Hepatocyte (in vitro differentiated cells): ENCODE measurements around the gene LIMS2.

Source experiments
- CTCF ChIP-seq: fragments of 200-600 bp; sonication (generic); IDR thresholded peaks from 2 replicates; pipeline ENCODE4 v1.5.1; 2016; ENCODE audit warnings: antibody characterized with exemption, mild to moderate bottlenecking; ENCODE audit not compliant: poor library complexity
- EZH2 ChIP-seq: fragments of 200-600 bp; sonication (generic); IDR thresholded peaks from 2 replicates; pipeline ENCODE4 v1.6.1; 2016; ENCODE audit warnings: antibody characterized with exemption, mild to moderate bottlenecking, borderline replicate concordance
- EZH2phosphoT487 ChIP-seq: fragments of 200-600 bp; sonication (generic); IDR thresholded peaks from one replicate; pipeline ENCODE4 v1.6.1; 2018; ENCODE audit warnings: antibody characterized with exemption, mild to moderate bottlenecking, low read depth, moderate library complexity; ENCODE audit not compliant: unreplicated experiment, severe bottlenecking

- TF ChIP-seq CTCF: no peak
- TF ChIP-seq EZH2: no peak
- no peak for TF ChIP-seq EZH2phosphoT487
Observed at GRCh38 chr2:127606625-127607398, 68.5 kb downstream of the LIMS2 start.
